ENCODE measurements around the gene MUCL3.
"Not testable (repeated sequence)": the region's sequence is repeated elsewhere in the genome, so short reads cannot be mapped to it uniquely, and the experiment has no call there.

The MUCL3 gene

GRCh38 chr6:30979690-30980089 is 38.9 kb downstream of the MUCL3 start:
- no peak for DNase-seq (ENCODE audit: low read depth)

DNA sequence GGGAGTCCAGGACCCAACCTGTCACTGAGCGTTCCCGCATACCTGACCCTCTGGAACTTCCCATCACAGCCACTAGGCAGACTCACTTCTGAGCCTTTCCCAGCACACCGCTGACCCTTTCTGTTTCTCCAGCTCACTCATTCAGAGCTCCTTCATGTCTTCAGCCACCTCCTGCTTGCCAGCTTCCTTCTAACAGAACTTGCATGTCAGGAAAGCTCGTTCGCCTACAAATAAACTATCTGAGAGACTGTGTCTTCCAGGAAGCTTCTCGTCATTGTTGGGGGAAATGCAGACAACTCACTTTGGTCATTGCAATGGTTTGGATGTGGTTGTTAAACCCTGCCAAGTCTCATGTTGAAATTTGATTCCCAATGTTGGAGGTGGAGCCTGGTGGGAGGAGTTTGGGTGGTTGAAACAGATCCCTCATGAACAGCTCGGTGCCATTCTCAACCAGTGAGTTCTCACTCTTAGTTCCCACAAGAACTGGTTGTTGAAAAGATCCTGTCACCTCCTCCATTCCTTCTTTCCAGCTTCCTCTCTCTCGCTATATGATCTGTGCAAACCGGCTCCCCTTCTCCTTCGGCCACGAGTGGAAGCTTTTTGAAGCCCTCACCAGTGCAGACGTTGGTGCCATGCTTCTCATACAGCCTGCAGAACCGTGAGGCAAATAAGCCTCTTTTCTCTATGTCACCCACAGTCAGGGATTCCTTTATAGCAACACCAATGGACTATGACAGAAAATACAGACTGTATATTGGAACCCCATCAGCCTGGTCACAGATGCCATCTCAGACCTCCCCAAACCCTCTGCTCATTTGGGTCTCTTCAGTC is 41.4 kb downstream of the MUCL3 start:
- DNase-seq (ENCODE audit: low read depth), result peak; percentile 34

DNA sequence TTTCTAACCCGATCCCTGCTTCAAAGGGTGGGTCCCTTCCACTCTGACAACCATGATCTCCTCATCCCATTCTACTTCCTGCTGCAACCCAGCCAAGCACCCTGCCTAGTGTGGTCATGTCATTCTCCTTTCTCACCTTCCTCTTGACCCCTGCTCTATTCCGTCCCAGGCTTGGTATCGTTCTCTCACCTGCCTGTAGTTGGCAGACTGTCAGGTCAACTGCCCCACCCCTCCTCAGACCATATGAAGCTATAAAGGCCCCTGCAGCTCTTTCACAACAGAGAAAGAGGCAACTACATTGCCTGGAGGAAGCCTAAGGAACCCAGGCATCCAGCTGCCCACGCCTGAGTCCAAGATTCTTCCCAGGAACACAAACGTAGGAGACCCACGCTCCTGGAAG is 42.7 kb downstream of the MUCL3 start, which contains the start of gene MUC21:
TSS of gene MUC21 (plus strand) at position 280 of the 400 bp plus-strand sequence. CDS start 241 bp downstream, outside the sequence.
- DNase-seq (ENCODE audit: low read depth), result no peak

GRCh38 chr6:30985490-30985889 is 44.7 kb downstream of the MUCL3 start:
- DNase-seq (ENCODE audit: low read depth), result no peak

GRCh38 chr6:30987304-30987703 is 46.5 kb downstream of the MUCL3 start:
- DNase-seq (ENCODE audit: low read depth), result no peak

DNA sequence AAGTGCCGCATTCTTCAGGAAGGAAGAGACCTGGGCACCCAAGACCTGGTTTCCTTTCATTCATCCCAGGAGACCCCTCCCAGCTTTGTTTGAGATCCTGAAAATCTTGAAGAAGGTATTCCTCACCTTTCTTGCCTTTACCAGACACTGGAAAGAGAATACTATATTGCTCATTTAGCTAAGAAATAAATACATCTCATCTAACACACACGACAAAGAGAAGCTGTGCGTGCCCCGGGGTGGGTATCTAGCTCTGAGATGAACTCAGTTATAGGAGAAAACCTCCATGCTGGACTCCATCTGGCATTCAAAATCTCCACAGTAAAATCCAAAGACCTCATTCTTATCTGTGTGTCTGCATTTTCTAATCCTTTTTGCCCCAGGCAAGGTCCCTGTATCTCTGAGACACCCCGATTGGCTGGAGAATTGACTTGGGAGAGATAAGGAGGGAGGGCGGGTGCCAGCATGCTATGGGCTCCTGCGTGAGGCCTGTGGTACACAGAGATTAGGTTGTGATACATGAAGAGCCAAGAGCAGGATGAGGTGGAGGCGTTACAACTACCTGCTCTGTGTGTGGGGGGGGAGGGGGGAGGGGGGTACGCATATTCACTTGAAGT is 47.5 kb downstream of the MUCL3 start:
- DNase-seq (ENCODE audit: low read depth), result no peak

DNA sequence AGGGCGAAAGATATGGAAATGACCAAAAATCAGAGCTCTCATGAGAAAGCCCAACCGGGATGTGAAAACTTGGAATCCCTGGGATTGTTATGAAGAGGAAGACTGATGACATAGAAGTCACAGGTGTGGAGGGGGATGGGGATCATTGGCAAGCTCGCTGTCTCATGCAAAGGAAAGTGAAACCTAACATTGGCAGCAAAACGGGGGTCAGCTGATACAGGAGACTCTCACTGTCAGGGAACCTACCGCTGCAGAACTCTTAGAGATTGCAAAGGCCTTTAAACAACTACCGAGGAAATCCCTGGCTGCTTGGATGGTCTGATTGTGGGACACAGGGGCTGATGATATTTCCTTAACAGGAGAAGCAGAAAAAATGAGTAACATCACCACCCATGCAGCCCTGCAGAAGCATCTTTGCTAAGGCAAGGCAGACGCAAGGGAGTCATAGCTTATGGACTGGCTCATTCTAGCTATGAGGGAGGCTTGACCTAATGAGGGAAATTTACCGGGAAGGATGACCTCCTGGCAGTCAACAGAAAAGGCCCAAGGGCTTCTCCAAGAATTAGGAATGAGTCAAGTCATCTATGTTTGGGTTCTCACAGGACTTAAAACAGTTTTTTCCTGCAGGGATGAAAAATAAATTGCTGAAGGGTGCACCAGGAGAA is 49.8 kb downstream of the MUCL3 start:
- no peak for DNase-seq (ENCODE audit: low read depth)

DNA sequence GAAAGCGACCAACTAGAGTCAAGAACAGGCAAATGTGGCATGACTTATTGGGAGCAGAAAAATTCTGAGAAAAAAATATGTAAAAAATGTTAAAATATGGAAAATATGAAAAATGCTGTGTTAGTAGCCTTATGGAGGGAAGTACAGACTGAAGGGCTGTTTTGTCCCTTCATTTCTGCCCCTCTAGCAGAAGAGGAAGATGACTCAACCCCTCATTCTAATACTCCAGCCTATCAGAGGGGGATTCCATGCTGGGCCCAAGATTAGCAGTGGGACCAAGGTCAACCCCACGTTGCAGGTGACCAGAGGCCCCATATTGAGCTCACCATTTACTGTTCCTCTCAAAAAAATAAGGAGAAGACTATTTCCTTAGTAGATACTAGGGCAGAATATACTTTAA is 51.1 kb downstream of the MUCL3 start:
- DNase-seq (ENCODE audit: low read depth), result no peak

GRCh38 chr6:30997301-30997700 is 56.5 kb downstream of the MUCL3 start:
- DNase-seq (ENCODE audit: low read depth), result no peak

DNA sequence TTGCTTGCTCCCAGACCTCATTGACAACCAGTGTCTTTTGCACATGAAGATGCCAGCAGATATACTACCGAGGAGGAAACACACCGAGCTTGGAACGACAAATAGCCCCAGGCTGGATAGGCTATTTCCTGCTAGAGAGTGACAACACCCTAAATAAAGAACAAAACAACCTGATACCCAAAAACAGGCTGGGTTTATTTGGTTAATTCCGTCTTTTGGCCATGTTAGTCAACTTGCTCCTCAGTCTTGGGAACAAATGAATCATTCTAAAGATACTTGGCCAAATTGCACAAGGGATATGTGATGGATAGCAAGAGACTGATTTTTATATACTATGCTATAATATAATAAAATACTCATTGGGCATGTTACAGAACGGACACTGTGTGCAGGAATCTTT is 58.0 kb downstream of the MUCL3 start:
- DNase-seq (ENCODE audit: low read depth), result no peak

DNA sequence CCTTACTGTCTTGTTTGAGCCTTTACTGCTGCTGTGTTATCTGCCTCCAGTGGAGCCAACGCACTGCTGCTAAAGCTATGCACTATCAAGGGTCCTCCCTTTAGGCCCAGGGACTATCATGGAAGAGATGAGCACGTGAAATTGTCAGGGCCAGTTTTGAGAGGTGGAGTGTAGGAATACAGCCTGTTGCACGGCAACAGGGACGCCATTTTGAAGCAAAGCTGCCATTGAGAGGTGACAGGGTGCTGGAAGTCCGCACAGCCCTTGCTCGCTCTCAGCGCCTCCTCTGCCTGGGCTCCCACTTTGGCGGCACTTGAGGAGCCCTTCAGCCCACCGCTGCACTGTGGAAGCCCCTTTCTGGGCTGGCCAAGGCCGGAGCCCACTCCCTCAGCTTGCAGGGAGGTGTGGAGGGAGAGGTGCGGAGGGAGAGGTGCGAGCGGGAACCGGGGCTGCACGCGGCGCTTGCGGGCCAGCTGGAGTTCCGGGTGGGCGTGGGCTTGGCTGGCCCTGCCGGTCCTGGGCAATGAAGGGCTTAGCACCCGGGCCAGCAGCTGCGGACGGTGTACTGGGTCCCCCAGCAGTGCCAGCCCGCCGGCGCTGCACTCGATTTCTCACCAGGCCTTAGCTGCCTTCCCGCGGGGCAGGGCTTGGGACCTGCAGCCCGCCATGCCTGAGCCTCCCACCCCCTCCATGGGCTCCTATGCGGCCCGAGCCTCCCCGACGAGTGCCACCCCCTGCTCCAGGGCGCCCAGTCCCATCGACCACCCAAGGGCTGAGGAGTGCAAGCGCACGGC is 59.5 kb downstream of the MUCL3 start:
- not testable (repeated sequence) for DNase-seq (ENCODE audit: low read depth)

- DNase-seq (ENCODE audit: low read depth), result no peak
These were observed 60.6 kb downstream of the MUCL3 start for GRCh38 chr6:31001281-31001888.

DNA sequence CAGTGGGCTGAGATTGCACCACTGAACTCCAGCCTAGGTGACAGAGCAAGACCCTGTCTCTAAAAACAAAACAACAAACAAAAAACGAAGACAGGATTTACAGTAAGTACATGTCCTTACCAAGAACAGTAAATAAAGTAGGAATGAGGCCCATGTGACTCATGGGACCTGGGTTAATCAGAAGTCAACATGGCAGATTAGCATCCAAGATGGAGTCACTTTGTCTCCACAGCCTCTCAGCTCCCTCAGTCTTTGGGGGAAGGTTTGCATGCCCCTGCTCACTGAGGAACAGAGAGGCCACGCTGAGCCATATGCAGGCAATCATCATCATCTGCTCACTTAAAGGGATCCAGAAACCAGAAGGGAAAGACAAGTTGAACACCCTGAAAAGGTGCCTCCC is 61.7 kb downstream of the MUCL3 start:
- DNase-seq (ENCODE audit: low read depth), result no peak

All from non-pigmented ciliary epithelial cell (primary cell).